Fibroblast of mammary gland (primary cell): ENCODE results near the gene GFPT2.

Experiments
- DNase-seq: peaks from one replicate; pipeline ENCODE4 v3.0.0-alpha.2; 2010; ENCODE audit warnings: low read depth
- H3K4me3 ChIP-seq: 2 replicates; pipeline ENCODE4 v1.5.1; 2011; ENCODE audit warnings: low read depth, mild to moderate bottlenecking, low read length, moderate library complexity; ENCODE audit not compliant: control insufficient read depth
- TF ChIP-seq, protein P1 (sequence below): conservative IDR thresholded peaks from 2 replicates; pipeline ENCODE4 v1.5.1; 2011; ENCODE audit warnings: low read depth, low read length, inconsistent platforms; ENCODE audit not compliant: control insufficient read depth, insufficient read depth

Gene GFPT2

DNA sequence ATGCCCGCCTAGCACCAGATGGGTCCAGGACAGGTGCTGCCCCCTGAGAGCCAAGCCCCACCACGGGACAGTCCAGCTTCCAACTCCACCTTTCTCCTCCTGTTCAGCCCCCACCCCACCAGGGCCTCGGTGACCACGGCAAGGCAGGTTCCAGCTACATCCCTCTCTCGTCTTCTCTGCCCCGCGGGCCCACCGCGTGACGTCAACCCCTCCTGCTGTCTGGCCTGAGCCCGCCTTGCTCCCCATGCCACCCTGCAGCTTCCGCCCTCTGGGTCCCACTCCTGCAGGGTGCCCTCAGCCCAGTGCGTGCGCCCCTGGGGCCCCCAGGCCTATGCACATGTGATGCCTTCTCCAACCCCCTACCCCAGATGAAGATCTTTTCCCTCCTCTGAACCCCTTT is 6.8 kb downstream of the GFPT2 start:
- TF ChIP-seq, protein P1, sequence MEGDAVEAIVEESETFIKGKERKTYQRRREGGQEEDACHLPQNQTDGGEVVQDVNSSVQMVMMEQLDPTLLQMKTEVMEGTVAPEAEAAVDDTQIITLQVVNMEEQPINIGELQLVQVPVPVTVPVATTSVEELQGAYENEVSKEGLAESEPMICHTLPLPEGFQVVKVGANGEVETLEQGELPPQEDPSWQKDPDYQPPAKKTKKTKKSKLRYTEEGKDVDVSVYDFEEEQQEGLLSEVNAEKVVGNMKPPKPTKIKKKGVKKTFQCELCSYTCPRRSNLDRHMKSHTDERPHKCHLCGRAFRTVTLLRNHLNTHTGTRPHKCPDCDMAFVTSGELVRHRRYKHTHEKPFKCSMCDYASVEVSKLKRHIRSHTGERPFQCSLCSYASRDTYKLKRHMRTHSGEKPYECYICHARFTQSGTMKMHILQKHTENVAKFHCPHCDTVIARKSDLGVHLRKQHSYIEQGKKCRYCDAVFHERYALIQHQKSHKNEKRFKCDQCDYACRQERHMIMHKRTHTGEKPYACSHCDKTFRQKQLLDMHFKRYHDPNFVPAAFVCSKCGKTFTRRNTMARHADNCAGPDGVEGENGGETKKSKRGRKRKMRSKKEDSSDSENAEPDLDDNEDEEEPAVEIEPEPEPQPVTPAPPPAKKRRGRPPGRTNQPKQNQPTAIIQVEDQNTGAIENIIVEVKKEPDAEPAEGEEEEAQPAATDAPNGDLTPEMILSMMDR, result no peak
- H3K4me3 ChIP-seq, result no peak overlapping the region
- no peak for DNase-seq

DNA sequence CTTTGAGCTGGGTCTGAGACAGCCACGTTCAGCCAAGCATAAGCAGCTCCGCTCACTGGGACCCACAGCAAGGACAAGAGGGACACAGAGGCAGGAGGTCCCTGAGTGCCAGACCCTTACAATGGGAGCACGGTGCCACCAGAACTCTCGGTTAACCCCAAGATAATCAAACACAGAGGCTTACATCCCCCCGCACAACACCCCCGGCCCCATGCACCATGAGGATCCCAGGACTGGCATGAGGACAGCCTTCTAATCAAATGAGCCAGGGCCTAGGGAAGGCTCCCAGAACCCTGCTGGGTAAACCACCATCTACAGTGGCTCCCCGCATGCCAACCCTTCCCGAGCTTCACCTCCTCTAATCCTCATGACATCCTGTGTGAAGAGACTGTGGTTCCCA is 7.4 kb downstream of the GFPT2 start:
- no peak overlapping the region for H3K4me3 ChIP-seq
- TF ChIP-seq, protein P1, result no peak
- DNase-seq, result no peak

DNA sequence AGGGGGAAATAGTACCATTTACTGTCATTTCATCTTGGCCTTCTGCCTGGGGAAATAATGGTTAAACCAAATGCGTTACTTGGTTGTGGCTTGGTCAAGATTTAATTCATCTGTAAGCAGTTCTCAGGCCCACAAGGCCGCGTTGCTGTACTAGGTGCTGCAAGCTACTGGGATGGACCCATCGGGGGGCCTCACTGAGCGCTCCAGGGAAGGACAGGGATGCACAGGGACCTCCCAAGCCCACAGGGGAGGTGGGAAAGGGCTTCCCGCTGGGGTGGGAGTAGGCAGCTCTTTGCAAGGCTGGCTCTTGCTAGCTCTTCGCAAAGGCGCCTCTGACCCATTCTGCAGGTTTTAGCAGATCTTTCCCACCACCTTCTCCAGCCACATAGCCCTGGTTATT is 8.0 kb downstream of the GFPT2 start:
- no peak overlapping the region for H3K4me3 ChIP-seq
- DNase-seq, result no peak
- TF ChIP-seq, protein P1, result no peak

DNA sequence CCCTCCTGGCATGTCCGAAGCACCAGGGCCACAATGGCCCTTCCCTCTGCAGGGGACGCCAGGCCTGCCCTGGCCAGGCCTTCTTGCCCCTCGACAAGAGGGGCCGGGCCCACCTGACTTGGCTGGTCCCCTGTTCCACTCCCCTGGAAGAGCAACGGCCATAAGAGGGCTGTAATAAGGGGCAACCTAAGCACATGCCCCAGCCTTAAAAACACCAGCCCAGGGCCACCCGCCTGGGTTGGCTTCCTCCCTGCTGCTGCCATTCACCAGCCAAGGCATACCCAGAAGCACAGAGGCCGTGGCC is 8.5 kb downstream of the GFPT2 start:
- H3K4me3 ChIP-seq, result no peak overlapping the region
- TF ChIP-seq, protein P1, result no peak
- no peak for DNase-seq

DNA sequence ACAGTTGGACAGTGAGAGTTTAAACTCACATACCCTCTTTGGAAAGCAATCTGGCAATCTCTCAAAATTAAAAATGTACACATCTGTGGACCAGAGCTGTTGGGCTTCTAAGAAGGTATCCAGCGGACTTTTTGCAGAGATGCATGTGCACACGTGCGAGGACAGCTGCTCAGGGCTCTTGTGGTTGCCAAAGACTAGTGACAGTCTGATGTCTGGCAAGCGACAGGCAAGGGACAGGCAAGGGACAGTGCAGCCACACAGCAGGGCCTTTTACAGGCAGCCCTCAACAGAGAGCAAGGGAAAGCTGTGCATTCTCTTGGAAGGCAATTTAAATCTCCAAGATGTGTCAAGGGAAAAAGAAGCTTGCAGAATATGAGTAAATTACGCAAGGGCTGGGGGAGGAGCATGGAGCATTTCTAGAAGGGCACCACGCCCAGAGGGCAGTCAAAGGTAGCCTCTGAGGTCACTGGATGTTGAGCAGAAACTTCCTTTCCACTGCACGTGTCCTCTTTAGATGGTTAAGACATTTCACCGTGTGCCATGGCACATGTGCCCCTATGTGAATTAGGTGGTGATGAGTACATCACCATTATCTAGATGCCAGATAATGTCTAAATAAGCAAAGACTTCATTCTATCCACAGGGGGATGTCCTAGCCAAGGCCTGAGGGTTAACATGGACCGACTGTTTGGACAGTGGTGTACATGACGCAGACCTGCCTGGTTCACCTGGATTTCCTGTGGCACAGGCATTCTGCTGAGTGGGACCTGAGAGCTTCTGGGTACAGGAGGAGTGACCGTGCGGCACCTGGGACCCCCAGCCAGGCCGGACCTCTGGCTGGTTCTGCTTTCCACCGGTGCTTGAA is 9.1 kb downstream of the GFPT2 start:
- no peak overlapping the region for H3K4me3 ChIP-seq
- TF ChIP-seq, protein P1, result no peak
- peak; percentile 93 for DNase-seq

DNA sequence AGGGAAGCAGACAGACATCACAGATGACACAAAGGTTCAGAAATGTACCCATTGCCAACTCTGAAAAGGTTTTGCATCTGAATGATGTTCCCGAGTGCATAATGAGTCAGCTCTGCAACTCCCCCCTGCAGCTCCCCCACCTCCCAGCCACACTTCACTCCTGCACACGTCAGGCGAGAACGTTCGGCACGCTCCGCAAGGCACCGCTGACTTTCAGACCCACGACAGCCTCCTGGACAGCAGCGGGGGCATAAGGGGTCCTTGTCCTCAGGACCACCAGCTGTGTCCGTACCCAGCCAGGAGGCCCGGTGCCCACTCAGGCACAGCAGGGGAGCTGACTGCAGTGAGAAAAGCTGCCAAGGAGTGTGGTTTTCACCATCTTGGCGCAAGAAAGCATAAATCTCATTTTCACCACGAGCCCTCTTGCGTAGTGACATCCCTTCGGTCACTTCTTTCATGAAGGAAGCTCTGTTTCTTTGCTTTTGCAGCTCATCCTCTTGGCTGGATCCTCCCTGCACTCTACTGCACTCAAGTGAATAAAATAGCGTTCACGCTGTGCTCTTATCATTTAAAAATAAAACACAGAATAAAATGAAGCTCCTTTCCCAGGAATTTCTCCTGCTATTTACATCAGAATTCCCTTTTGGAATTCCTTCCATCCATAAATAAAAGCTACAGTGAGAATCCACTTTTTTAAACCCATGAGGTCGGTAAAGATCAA is 9.9 kb downstream of the GFPT2 start:
- peak; percentile 96 for DNase-seq
- TF ChIP-seq, protein P1, result no peak
- no peak overlapping the region for H3K4me3 ChIP-seq
